DOHH2 (cell line): ENCODE results near the gene LRPAP1.
"Not testable (repeated sequence)": the region's sequence is repeated elsewhere in the genome, so short reads cannot be mapped to it uniquely, and the experiment has no call there.

Experiments
- CTCF ChIP-seq: fragments of 200-600 bp; sonication (generic); IDR thresholded peaks from one replicate; pipeline ENCODE4 v1.5.1; 2014; ENCODE audit warnings: antibody characterized with exemption, mild to moderate bottlenecking, low read depth, low read length; ENCODE audit not compliant: poor library complexity, severe bottlenecking
- EZH2phosphoT487 ChIP-seq: fragments of 200-600 bp; sonication (generic); IDR thresholded peaks from 2 replicates; pipeline ENCODE4 v1.6.1; 2017; ENCODE audit warnings: borderline replicate concordance, mild to moderate bottlenecking, antibody characterized with exemption, low read length, moderate library complexity, mixed read lengths

- not testable (repeated sequence) for TF ChIP-seq CTCF, EZH2phosphoT487
Measured at GRCh38 chr4:3455596-3455995, 76.6 kb downstream of the LRPAP1 start.
